GM19099 (cell line): ENCODE data around the gene PDXP.

Experiments used
- POLR2A ChIP-seq: IDR thresholded peaks from 3 replicates; pipeline ENCODE4 v1.6.1; 2011; ENCODE audit warnings: low read depth; ENCODE audit not compliant: insufficient read length; ENCODE audit errors: extremely low read depth

Gene PDXP

GRCh38 chr22:37659897-37660708 lies 1.6 kb downstream of the PDXP start:
- no peak for TF ChIP-seq POLR2A

DNA sequence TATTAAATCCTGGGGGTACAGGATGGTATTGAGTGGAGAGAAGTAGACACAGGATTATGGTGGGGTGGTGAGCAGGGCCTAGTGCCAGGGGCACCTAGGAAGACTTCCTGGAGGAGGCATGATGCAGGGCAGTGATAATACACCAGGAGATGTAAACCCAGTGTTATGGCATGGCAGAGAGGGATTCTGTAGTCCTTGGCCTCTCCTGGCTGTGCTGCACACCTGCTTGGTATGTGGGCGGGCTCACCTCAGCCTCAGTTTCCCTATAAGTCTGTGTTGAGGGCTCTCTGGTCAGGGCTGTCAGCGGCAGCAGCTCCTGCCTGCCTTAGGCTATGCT lies 2.2 kb downstream of the PDXP start:
- no peak for TF ChIP-seq POLR2A

GRCh38 chr22:37661160-37661924 lies 2.8 kb downstream of the PDXP start:
- TF ChIP-seq POLR2A, result no peak

GRCh38 chr22:37662039-37662438 lies 3.5 kb downstream of the PDXP start:
- no peak for TF ChIP-seq POLR2A

GRCh38 chr22:37663521-37664140 lies 5.1 kb downstream of the PDXP start:
- no peak for TF ChIP-seq POLR2A

DNA sequence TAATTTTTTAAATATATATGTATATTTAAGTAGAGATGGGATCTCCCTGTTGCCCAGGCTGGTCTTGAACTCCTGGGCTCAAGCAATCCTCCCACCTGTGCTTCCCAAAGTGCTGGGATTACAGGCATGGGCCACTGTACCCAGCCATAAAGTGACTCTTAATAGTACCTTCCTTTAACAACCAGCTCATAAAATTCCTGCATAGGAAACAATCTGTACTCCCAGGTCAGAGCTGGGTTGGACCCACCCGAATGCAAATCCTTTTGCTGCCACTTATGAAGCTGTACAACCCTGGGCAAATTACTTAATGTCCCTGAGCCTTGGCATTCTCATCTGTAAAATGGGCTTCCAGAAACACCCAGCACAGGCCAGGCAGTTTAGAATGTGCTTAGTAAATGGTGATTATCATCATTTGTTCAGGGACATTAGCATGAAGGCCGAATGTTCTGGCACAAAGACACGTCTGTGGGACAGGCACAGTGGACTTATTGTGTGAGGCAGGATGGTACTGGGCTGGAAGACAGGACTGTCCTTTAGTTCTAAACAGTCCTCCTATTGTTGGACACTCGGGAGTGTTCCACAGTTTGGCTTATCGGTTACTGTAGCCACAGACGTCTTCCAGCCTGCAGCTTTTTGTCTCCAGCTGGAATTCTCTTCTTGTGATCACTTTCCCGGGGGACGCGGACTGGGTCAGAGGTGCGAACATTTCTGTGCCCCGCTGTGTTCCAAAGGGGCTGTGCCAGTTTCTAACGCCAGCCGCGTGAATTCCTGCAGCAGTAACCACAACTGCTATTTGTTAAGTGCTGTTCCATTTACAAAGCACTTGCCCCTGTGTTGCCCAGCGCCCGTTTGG lies 6.0 kb downstream of the PDXP start:
- no peak for TF ChIP-seq POLR2A

- no peak for TF ChIP-seq POLR2A
Observed at GRCh38 chr22:37665487-37665886, 7.0 kb downstream of the PDXP start.

DNA sequence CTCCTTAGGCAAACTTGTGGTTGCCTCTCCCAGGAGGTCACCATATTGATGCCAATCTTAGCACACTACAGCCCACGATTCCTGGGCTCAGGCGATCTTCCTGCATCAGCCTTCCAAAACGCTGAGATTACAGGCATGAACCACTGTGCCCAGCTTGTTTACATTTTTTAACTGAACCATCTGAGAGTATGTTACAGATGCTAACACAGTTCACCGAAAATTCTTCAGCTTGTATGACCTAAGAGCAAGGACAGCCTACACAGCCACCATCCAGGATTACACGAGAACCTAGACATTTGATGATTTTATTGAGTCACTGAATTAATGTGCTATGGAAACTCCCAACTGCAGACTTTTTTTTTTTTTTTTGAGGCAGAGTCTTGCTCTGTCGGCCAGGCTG lies 11.1 kb downstream of the PDXP start:
- TF ChIP-seq POLR2A, result no peak

GRCh38 chr22:37672206-37672919 lies 13.8 kb downstream of the PDXP start:
- no peak for TF ChIP-seq POLR2A

- no peak for TF ChIP-seq POLR2A
Observed at GRCh38 chr22:37672920-37673455, 14.5 kb downstream of the PDXP start.

- no peak for TF ChIP-seq POLR2A
Observed at GRCh38 chr22:37674248-37674647, 15.7 kb downstream of the PDXP start.

DNA sequence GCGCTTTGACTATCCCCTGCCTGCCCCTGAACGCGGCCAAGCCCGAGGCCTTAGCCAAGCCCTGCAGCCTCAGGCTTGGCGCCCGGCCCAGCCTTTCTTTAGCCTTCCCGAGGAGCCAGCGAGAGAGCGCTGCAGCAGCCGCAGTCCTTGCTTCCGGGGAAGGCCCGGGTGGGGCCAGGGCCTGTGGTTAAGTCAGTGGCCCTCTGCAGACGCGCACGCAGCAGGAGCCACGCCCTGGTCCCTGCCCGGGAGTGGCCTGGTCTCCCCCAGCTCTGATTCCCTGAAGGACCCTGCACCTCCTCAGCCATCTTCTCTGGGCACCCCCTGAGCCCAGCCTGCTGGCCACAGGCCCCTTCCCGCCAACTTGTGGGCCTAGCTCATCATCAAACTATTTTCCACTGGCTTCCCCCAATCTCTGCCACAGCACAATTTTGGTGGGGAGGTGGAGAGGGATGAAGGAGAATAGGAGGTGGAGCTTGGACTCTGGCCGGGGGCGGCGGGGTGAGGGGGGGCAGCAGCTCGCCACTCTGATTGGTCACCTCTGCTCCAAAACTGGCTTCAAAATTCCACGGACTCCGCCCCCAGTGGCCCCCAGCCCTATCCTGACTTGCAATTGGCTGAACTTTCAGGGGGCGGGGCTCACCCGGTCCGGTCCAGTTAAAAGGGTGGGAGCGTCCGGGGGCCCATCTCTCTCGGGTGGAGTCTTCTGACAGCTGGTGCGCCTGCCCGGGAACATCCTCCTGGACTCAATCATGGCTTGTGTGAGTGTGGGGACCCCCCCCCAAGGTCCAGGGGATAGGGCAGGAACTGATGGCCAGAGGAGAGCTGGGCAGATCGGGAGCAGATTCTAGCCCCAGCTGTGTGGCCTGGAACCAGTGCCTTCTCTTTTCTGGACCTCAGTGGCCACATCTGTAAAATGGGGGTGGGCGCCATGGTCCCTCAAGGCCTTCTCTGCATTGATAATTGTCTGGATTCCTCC lies 16.7 kb downstream of the PDXP start, which contains the start of gene LGALS1:
TSS of gene LGALS1 (plus strand) at position 686 of the 979 bp plus-strand sequence. CDS start at position 753, 67 bp downstream.
- peak; percentile 85 for TF ChIP-seq POLR2A
